Measurements from ENCODE around the gene CCNL1. TPM values are rescaled to one million over a fixed set of nuclear protein-coding genes. Genes with fewer than 3 reads are reported as not detected.
"Not testable (repeated sequence)": the region's sequence is repeated elsewhere in the genome, so short reads cannot be mapped to it uniquely, and the experiment has no call there.

CCNL1 gene
- total RNA-seq, 1 donor from 2014 or later, result 132 TPM

DNA sequence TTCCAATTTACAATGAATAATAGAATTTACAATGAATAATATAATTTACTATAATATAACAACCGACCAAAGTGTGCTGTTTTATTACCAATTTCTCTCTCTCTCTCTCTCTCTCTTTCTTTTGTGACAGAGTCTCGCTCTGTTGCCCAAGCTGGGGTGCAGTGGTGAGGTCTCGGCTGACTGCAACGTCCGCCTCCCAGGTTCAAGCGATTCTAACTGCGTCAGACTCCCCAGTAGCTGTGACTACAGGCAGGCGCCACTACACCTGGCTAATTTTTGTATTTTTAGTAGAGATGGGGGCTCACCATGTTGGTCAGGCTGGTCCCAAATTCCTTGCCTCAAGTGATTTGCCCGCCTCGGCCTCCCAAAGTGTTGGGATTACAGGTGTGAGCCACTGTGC lies 17.0 kb upstream of the CCNL1 start:
- TF ChIP-seq, protein P1, sequence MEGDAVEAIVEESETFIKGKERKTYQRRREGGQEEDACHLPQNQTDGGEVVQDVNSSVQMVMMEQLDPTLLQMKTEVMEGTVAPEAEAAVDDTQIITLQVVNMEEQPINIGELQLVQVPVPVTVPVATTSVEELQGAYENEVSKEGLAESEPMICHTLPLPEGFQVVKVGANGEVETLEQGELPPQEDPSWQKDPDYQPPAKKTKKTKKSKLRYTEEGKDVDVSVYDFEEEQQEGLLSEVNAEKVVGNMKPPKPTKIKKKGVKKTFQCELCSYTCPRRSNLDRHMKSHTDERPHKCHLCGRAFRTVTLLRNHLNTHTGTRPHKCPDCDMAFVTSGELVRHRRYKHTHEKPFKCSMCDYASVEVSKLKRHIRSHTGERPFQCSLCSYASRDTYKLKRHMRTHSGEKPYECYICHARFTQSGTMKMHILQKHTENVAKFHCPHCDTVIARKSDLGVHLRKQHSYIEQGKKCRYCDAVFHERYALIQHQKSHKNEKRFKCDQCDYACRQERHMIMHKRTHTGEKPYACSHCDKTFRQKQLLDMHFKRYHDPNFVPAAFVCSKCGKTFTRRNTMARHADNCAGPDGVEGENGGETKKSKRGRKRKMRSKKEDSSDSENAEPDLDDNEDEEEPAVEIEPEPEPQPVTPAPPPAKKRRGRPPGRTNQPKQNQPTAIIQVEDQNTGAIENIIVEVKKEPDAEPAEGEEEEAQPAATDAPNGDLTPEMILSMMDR (IDR thresholded peaks at IDR 0.05; ENCODE audit: unreplicated experiment), result no peak
- Mint-ChIP-seq H3K4me1 (ENCODE audit: unreplicated experiment) (peaks cover 10% of the 10 kb centered on the region), H3K27ac (ENCODE audit: unreplicated experiment) (no peak overlapping the region), H3K4me3 (ENCODE audit: unreplicated experiment) (no peak overlapping the region), H3K9me3 (ENCODE audit: unreplicated experiment) (peaks cover 5% of the 10 kb centered on the region), H3K36me3 (ENCODE audit: low read depth, unreplicated experiment) (peaks cover 22% of the 10 kb centered on the region), H3K27me3 (ENCODE audit: unreplicated experiment) (peaks cover 7% of the 10 kb centered on the region)
- DNase-seq (ENCODE audit: low spot score), result no peak

DNA sequence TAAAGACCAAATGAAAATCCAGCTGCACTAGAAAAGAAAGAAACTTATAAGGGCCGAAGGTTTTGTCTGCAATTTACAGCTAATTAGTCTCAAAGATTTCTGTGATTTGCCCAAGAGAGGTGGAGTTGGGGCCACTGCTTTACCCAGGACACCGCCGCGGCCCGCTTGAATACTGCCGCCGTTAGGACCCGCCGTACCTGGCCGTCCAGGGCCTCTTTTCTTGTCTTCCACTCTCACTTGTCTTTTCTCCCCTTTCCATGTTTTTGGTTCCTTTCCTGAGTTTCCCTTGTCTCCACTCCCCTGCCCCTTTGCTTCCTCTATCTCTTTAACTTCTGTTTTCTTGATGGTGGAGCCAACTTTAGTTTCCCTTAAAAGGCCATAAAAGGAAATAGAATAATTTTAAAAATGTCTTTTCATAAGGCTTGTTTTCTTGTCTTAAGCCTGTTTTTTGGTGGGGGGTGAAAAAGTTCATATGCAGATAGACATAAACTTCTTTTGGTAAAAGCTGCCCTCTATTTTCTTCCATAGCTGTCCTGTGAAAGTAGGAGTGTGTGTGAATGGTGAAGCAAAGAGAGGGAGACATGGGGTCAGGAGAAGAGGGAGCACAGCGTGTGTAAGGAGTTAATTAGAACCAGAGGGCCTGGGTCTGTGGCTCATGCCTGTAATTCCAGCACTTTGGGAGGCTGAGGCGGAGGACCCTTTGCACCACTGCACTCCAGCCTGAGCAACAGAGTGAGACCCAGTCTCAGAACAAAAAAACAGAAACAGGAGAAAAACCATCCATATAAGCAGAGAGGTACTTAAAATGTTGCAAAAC lies 16.0 kb upstream of the CCNL1 start:
- peak overlapping the region; percentile 96 for H3K4me3 Mint-ChIP-seq (ENCODE audit: unreplicated experiment)
- peaks cover 22% of the 10 kb centered on the region for H3K36me3 Mint-ChIP-seq (ENCODE audit: low read depth, unreplicated experiment)
- peak; percentile 23 for DNase-seq (ENCODE audit: low spot score)
- TF ChIP-seq, protein P1 (IDR thresholded peaks at IDR 0.05; ENCODE audit: unreplicated experiment), result no peak
- H3K9me3 Mint-ChIP-seq (ENCODE audit: unreplicated experiment), result peaks cover 5% of the 10 kb centered on the region
- peaks cover 7% of the 10 kb centered on the region for H3K27me3 Mint-ChIP-seq (ENCODE audit: unreplicated experiment)
- peak overlapping the region; percentile 97 for H3K27ac Mint-ChIP-seq (ENCODE audit: unreplicated experiment)
- H3K4me1 Mint-ChIP-seq (ENCODE audit: unreplicated experiment), result peaks cover 10% of the 10 kb centered on the region

DNA sequence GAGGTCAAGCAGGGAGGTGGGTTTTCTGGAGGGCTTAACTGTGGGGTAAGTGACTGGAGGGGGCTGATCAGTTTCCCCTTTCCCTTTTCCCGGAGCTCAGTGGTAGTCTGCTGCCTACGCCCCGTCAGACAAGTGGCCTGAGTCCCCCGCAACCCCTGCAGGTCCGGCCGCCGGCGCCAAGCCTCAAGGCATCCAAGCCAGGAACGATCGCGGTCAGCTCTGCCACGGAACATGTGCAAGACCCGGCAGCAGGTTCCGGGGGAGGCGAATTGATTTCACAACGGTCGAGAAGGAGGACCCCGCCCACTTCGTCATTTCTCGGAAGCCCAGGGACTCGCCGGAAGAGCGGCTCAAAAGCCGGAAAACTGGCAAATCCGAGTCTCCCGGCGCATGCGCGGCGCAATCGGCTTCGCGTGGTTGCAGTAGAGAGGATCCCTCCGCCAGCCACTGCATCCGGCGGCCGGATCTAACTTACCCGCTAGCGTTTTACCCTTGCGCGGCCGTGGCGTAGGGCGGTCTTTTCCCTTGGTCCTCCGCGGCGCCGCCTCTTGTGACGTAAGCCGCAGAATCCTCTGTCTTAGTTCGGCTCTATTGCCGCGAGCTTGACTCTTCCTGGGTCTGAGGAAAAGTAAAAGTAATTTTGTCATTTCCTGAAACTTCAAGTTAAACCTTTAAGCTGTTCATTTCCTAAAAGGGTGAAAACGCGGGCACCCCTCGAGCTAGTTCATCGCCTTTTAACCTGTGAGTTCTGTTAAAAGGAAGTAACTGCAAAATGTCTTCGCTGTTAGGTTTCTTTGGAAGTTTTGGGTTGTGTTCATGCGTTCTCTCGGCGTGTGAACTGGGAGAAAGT lies 14.9 kb upstream of the CCNL1 start:
- peak; percentile 96 for DNase-seq (ENCODE audit: low spot score)
- peak overlapping the region; percentile 98 for H3K27ac Mint-ChIP-seq (ENCODE audit: unreplicated experiment)
- peaks cover 7% of the 10 kb centered on the region for H3K27me3 Mint-ChIP-seq (ENCODE audit: unreplicated experiment)
- H3K4me1 Mint-ChIP-seq (ENCODE audit: unreplicated experiment), result peaks cover 10% of the 10 kb centered on the region
- H3K4me3 Mint-ChIP-seq (ENCODE audit: unreplicated experiment), result peak overlapping the region; percentile 96
- TF ChIP-seq, protein P1 (IDR thresholded peaks at IDR 0.05; ENCODE audit: unreplicated experiment), result no peak
- peaks cover 16% of the 10 kb centered on the region for H3K36me3 Mint-ChIP-seq (ENCODE audit: low read depth, unreplicated experiment)
- peaks cover 4% of the 10 kb centered on the region for H3K9me3 Mint-ChIP-seq (ENCODE audit: unreplicated experiment)

DNA sequence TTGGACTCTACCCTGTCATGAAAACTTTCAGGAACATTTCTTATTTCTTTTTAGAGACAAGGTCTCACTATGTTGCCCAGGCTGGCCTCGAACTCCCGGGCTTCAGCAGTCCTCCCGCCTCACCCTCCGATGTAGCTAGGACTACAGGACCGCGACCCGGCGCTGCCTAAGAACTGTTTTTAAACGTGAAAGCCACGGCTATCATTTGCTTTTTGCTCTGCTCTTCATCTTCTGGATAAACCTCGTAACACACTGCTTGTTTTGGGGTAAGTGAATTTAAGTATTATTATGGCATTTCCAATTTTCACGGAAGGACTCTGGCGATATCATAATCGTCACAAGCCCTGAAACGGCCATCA lies 14.3 kb upstream of the CCNL1 start:
- Mint-ChIP-seq H3K9me3 (ENCODE audit: unreplicated experiment) (no peaks in the 10 kb centered on the region), H3K27ac (ENCODE audit: unreplicated experiment) (peak overlapping the region; percentile 98), H3K27me3 (ENCODE audit: unreplicated experiment) (peaks cover 5% of the 10 kb centered on the region), H3K4me1 (ENCODE audit: unreplicated experiment) (peaks cover 10% of the 10 kb centered on the region), H3K36me3 (ENCODE audit: low read depth, unreplicated experiment) (peaks cover 12% of the 10 kb centered on the region), H3K4me3 (ENCODE audit: unreplicated experiment) (peak overlapping the region; percentile 96)
- no peak for DNase-seq (ENCODE audit: low spot score)
- TF ChIP-seq, protein P1 (IDR thresholded peaks at IDR 0.05; ENCODE audit: unreplicated experiment), result no peak

- not testable (repeated sequence) for H3K27ac Mint-ChIP-seq (ENCODE audit: unreplicated experiment); DNase-seq (ENCODE audit: low spot score); H3K27me3 Mint-ChIP-seq (ENCODE audit: unreplicated experiment); H3K4me3 Mint-ChIP-seq (ENCODE audit: unreplicated experiment); H3K9me3 Mint-ChIP-seq (ENCODE audit: unreplicated experiment)
- H3K4me1 Mint-ChIP-seq (ENCODE audit: unreplicated experiment), result peaks cover 10% of the 10 kb centered on the region
- peaks cover 12% of the 10 kb centered on the region for H3K36me3 Mint-ChIP-seq (ENCODE audit: low read depth, unreplicated experiment)
These were observed 13.4 kb upstream of the CCNL1 start for GRCh38 chr3:157173343-157173742.
